Trophoblast cell (in vitro differentiated cells and primary cell): Measurements from ENCODE around the gene SFXN5.
A peak's percentile ranks its signal among the peaks of the same experiment; 100 is the strongest.

Experiments
- DNase-seq, 2 donors: peaks; one replicate each; pipeline ENCODE4 v3.0.0-alpha.2; 2016
- H2AFZ ChIP-seq: 2 replicates; pipeline ENCODE4 v1.6.1; 2013; ENCODE audit warnings: low read length, moderate library complexity, mild to moderate bottlenecking; ENCODE audit not compliant: insufficient read depth, poor library complexity
- H2AK5ac ChIP-seq: 2 replicates; pipeline ENCODE4 v1.6.1; 2013; ENCODE audit warnings: mild to moderate bottlenecking, low read length
- H2BK120ac ChIP-seq: 2 replicates; pipeline ENCODE4 v1.6.1; 2013; ENCODE audit warnings: low read length, mild to moderate bottlenecking, moderate library complexity; ENCODE audit not compliant: insufficient read depth, poor library complexity
- H2BK12ac ChIP-seq: 2 replicates; pipeline ENCODE4 v1.6.1; 2013; ENCODE audit warnings: mild to moderate bottlenecking, low read length, moderate library complexity
- H2BK5ac ChIP-seq: 2 replicates; pipeline ENCODE4 v1.6.1; 2013; ENCODE audit warnings: low read length, low read depth, moderate library complexity, mild to moderate bottlenecking; ENCODE audit not compliant: poor library complexity
- H3K14ac ChIP-seq: 2 replicates; pipeline ENCODE4 v1.6.1; 2013; ENCODE audit warnings: mild to moderate bottlenecking, low read length
- H3K18ac ChIP-seq: 2 replicates; pipeline ENCODE4 v1.6.1; 2013; ENCODE audit warnings: mild to moderate bottlenecking, low read length
- H3K23ac ChIP-seq: 2 replicates; pipeline ENCODE4 v1.6.1; 2013; ENCODE audit warnings: low read length
- H3K27ac ChIP-seq: 2 replicates; pipeline ENCODE4 v1.5.1; 2013; ENCODE audit warnings: low read depth, mild to moderate bottlenecking, inconsistent platforms, low read length, moderate library complexity
- H3K27me3 ChIP-seq: 2 replicates; pipeline ENCODE4 v1.6.1; 2013; ENCODE audit warnings: inconsistent platforms, mild to moderate bottlenecking, low read length, moderate library complexity; ENCODE audit not compliant: insufficient read depth
- H3K36me3 ChIP-seq, 2 experiments: 1 replicate in 1 of 2; 2 replicates in 1 of 2; pipeline ENCODE4 v1.6.1; 2013; ENCODE audit warnings: low read length in 2 of 2, mild to moderate bottlenecking in 2 of 2, moderate library complexity in 1 of 2; ENCODE audit not compliant: insufficient read depth in 2 of 2, control insufficient read depth in 1 of 2
- H3K4ac ChIP-seq: 2 replicates; pipeline ENCODE4 v1.6.1; 2013; ENCODE audit warnings: low read depth, mild to moderate bottlenecking, low read length, moderate library complexity
- H3K4me1 ChIP-seq, 2 experiments: 1 replicate in 1 of 2; 2 replicates in 1 of 2; pipeline ENCODE4 v1.6.1; 2013; ENCODE audit warnings: low read length in 2 of 2, mild to moderate bottlenecking in 2 of 2, moderate library complexity in 1 of 2; ENCODE audit not compliant: insufficient read depth in 2 of 2, control insufficient read depth in 1 of 2
- H3K4me2 ChIP-seq: 2 replicates; pipeline ENCODE4 v1.6.1; 2013; ENCODE audit warnings: inconsistent platforms, mild to moderate bottlenecking, low read length, moderate library complexity
- H3K4me3 ChIP-seq: 2 replicates; pipeline ENCODE4 v1.5.1; 2013; ENCODE audit warnings: mild to moderate bottlenecking, low read depth, low read length, inconsistent platforms
- H3K79me1 ChIP-seq: one replicate; pipeline ENCODE4 v1.6.1; 2013; ENCODE audit warnings: low read length
- H3K79me2 ChIP-seq: 2 replicates; pipeline ENCODE4 v1.6.1; 2013; ENCODE audit warnings: low read length, mild to moderate bottlenecking; ENCODE audit not compliant: control insufficient read depth, insufficient read depth, poor library complexity
- H3K9ac ChIP-seq: 2 replicates; pipeline ENCODE4 v1.6.1; 2013; ENCODE audit warnings: mild to moderate bottlenecking, low read length
- H3K9me3 ChIP-seq: 2 replicates; pipeline ENCODE4 v1.6.1; 2013; ENCODE audit warnings: low read depth, mild to moderate bottlenecking, control low read depth, inconsistent platforms, low read length; ENCODE audit not compliant: insufficient read depth
- H4K12ac ChIP-seq: 2 replicates; pipeline ENCODE4 v1.6.1; 2013; ENCODE audit warnings: low read depth, mild to moderate bottlenecking, low read length, moderate library complexity
- H4K8ac ChIP-seq: 2 replicates; pipeline ENCODE4 v1.6.1; 2013; ENCODE audit warnings: low read depth, mild to moderate bottlenecking, low read length, moderate library complexity
- H4K91ac ChIP-seq: one replicate; pipeline ENCODE4 v1.6.1; 2013; ENCODE audit warnings: low read depth, mild to moderate bottlenecking, low read length, moderate library complexity
- WGBS: extraction: QIAGEN DNeasy Blood & Tissue Kit; methylation state at CpG from one replicate; pipeline ENCODE4 v1.1.7; 2013; ENCODE audit warnings: missing lambda C conversion rate; ENCODE audit not compliant: insufficient read length, insufficient coverage; ENCODE audit errors: extremely low coverage; 5-methylcytosine and 5-hydroxymethylcytosine counted together

The SFXN5 gene

DNA sequence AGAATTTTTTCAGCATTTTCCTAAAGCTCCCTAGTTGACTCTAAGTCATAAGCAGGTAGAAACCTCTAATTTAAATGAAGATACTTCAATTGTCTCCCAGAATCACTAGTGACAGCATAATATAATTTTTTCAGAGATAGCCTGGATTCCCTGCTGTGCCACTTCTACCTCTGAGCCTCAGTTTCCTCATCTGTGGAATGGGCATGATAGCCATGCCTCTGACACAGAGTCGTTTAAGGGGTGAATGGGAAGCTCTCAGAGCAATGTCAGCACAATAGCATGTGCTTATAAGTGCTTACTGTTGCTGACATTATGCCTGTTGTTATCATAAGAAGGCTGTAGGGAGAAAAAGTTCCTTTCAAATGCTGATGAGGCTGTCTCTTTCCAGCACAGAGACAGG is 48.0 kb downstream of the SFXN5 start:
- Histone ChIP-seq H4K91ac (no peak overlapping the region), H2BK12ac (no peak overlapping the region), H3K9ac (no peak overlapping the region), H3K9me3 (no peaks in the 10 kb centered on the region), H3K23ac (no peak overlapping the region), H2AK5ac (no peak overlapping the region), H3K4me3 (no peak overlapping the region), H2BK5ac (no peak overlapping the region), H3K4me1 (peaks cover 5 to 6% of the 10 kb centered on the region in 2 experiments), H3K4me2 (no peak overlapping the region), H3K18ac (no peak overlapping the region), H3K14ac (no peak overlapping the region), H3K36me3 (peaks cover 3 to 13% of the 10 kb centered on the region in 2 experiments), H2AFZ (no peak overlapping the region), H3K79me1 (no peaks in the 10 kb centered on the region), H3K4ac (no peak overlapping the region), H3K79me2 (no peaks in the 10 kb centered on the region), H4K12ac (no peak overlapping the region), H4K8ac (no peak overlapping the region), H3K27me3 (no peaks in the 10 kb centered on the region), H2BK120ac (no peak overlapping the region), H3K27ac (no peak overlapping the region)
- WGBS, result no CpG with 5 or more reads among the region's 1 CpG
- no peak for DNase-seq

DNA sequence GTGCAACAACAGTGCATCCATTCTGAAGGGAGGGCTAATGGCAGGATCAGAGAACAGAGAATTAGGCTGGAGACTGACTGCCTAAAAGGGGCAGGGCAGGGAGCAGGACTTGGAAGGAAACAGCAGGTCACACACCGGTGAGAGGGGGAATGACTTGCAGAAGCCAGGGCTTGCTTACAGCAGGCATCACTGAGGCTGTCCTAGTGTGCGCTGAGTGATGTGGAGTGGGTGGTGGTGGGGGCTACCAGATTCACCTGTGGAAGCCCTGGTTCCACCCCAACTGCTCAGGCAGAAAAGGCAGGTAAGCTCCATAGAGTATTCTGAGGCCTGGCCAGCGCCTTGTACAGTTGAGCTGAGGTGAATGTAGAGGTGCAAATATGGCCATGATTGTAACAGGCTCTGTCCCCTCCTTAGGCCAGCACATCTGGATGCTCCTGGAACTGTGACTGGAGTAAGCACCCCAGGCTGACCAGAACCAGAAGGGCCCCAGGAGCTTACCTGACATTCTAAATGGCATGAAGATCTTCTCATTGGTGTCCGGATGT is 49.4 kb downstream of the SFXN5 start:
- Histone ChIP-seq H3K9ac (no peak overlapping the region), H4K12ac (no peak overlapping the region), H4K8ac (no peak overlapping the region), H3K14ac (no peak overlapping the region), H3K4me1 (peaks cover 5 to 6% of the 10 kb centered on the region in 2 experiments), H3K23ac (no peak overlapping the region), H2AK5ac (no peak overlapping the region), H3K9me3 (no peaks in the 10 kb centered on the region), H2BK120ac (no peak overlapping the region), H2BK12ac (no peak overlapping the region), H3K4me2 (no peak overlapping the region), H3K4ac (no peak overlapping the region), H3K27ac (no peak overlapping the region), H2AFZ (no peak overlapping the region), H3K4me3 (no peak overlapping the region), H3K79me2 (no peaks in the 10 kb centered on the region), H3K18ac (no peak overlapping the region), H4K91ac (no peak overlapping the region), H2BK5ac (no peak overlapping the region), H3K36me3 (peaks cover 0 to 10% of the 10 kb centered on the region in 2 experiments), H3K79me1 (no peaks in the 10 kb centered on the region), H3K27me3 (no peaks in the 10 kb centered on the region)
- no CpG with 5 or more reads among the region's 4 CpGs for WGBS
- DNase-seq, result no peak

DNA sequence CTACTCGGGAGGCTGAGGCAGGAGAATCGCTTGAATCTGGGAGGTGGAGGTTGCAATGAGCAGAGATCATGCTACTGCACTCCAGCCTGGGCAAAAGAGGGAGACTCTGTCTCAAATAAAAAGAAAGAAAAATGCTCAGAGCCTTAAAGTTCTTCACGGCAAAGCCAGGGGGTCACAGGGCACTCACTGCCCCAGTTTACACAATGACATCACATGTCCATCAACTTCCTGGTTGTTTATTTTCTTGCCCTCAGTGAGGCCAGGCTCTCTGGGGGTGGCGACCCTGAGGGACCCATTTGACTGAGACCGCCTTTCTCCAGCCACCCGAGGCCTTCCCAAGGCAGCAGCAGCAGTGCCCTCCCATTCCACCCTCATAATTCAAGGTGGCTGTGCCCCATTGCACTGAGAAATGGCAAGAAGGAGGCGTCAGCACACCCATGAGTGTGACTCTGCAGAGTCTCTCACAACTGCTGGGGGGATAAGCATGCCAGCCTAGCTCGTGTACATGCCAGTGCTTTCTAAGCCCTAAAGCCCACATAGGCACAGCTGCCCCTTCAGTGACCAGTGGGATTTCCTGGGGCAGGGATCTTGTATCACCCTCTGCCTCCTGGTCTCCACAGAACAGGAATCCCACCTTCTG is 50.0 kb downstream of the SFXN5 start:
- Histone ChIP-seq H2BK12ac (no peak overlapping the region), H4K8ac (no peak overlapping the region), H3K4me2 (no peak overlapping the region), H3K4me3 (no peak overlapping the region), H4K12ac (no peak overlapping the region), H3K14ac (no peak overlapping the region), H4K91ac (no peak overlapping the region), H3K27me3 (no peaks in the 10 kb centered on the region), H3K27ac (no peak overlapping the region), H2BK120ac (no peak overlapping the region), H2AFZ (no peak overlapping the region), H3K23ac (no peak overlapping the region), H3K9me3 (no peaks in the 10 kb centered on the region), H2BK5ac (no peak overlapping the region), H3K36me3 (peaks cover 0 to 10% of the 10 kb centered on the region in 2 experiments), H3K9ac (no peak overlapping the region), H3K18ac (no peak overlapping the region), H3K4ac (no peak overlapping the region), H3K4me1 (peaks cover 5 to 6% of the 10 kb centered on the region in 2 experiments), H3K79me2 (no peaks in the 10 kb centered on the region), H2AK5ac (no peak overlapping the region), H3K79me1 (no peaks in the 10 kb centered on the region)
- no CpG with 5 or more reads among the region's 8 CpGs for WGBS
- no peak for DNase-seq

GRCh38 chr2:73020657-73021370 is 50.7 kb downstream of the SFXN5 start:
- Histone ChIP-seq H2AFZ (no peak overlapping the region), H3K14ac (no peak overlapping the region), H2BK12ac (no peak overlapping the region), H3K79me2 (no peaks in the 10 kb centered on the region), H3K4me3 (no peak overlapping the region), H4K91ac (no peak overlapping the region), H3K23ac (no peak overlapping the region), H3K18ac (no peak overlapping the region), H3K36me3 (peaks cover 0 to 10% of the 10 kb centered on the region in 2 experiments), H3K9me3 (no peaks in the 10 kb centered on the region), H2AK5ac (no peak overlapping the region), H3K9ac (no peak overlapping the region), H4K12ac (no peak overlapping the region), H3K4me2 (no peak overlapping the region), H3K79me1 (no peaks in the 10 kb centered on the region), H2BK5ac (no peak overlapping the region), H2BK120ac (no peak overlapping the region), H3K4ac (no peak overlapping the region), H3K27ac (no peak overlapping the region), H3K4me1 (peaks cover 5 to 6% of the 10 kb centered on the region in 2 experiments), H4K8ac (no peak overlapping the region), H3K27me3 (no peaks in the 10 kb centered on the region)
- WGBS, result no CpG with 5 or more reads among the region's 12 CpGs
- peak in 1 of 2 donors; percentile 22 for DNase-seq
